HepG2 (cell line): ENCODE measurements around the gene SLC25A43. TPM values are rescaled to one million over a fixed set of nuclear protein-coding genes. Genes with fewer than 3 reads are reported as not detected.

ENCODE experiments used
- ATAC-seq: fragments of 200-7000 bp; cut with Tn5 transposase; 3 replicates; pipeline ENCODE4 v1.9.1; 2020; ENCODE audit warnings: mild to moderate bottlenecking, moderate library complexity
- BruUV-seq: library from RNA; stranded (reverse); fragments of 400-500 nt; replicated peaks from 2 replicates; lab custom pipeline; 2021; lab: Mats Ljungman, UMichigan
- CTCF ChIA-PET: fragments of 300-600 bp; formaldehyde crosslinking; extraction: SDS; loops from one replicate; lab custom pipeline; 2021; ENCODE audit warnings: low total read pairs, inconsistent platforms, low intra/inter-chr PET ratio; lab: Yijun Ruan, JAX
- POLR2A ChIA-PET: fragments of 350-600 bp; sonication (Branson Sonifier 250); formaldehyde crosslinking; loops from one replicate; lab custom pipeline; 2020; ENCODE audit warnings: antibody characterized with exemption, inconsistent platforms; lab: Yijun Ruan, JAX
- DNase-seq: peaks from one replicate; pipeline ENCODE4 v3.0.0-alpha.2; 2015; ENCODE audit warnings: low spot score
- FAIRE-seq: peaks from 3 replicates; lab custom pipeline; 2011; peaks lifted over from hg19 to GRCh38; lab: Jason Lieb, UNC
- H2AFZ ChIP-seq: one replicate; pipeline ENCODE4 v1.6.1; 2011; ENCODE audit warnings: low read length, inconsistent platforms
- H3K27ac ChIP-seq: fragments of 300-600 bp; 3 replicates; pipeline ENCODE4 v1.8.0; 2011; ENCODE audit warnings: mixed run types, mild to moderate bottlenecking, mixed read lengths, low read length, inconsistent platforms; ENCODE audit not compliant: insufficient read depth; ENCODE audit errors: extremely low read length
- H3K27me3 ChIP-seq, 2 experiments: fragments of 200-600 bp in 1 of 2; 2 replicates in 1 of 2; 3 replicates in 1 of 2; pipeline versions ENCODE4 v1.6.0 to v1.8.0; 2011; ENCODE audit warnings: low read length in 2 of 2, mild to moderate bottlenecking in 2 of 2, moderate library complexity in 2 of 2, inconsistent platforms in 1 of 2; ENCODE audit not compliant: insufficient read depth in 2 of 2, control insufficient read depth in 1 of 2
- H3K36me3 ChIP-seq, 2 experiments: fragments of 200-600 bp in 1 of 2; replicated peaks in 1 of 2; 2 replicates in 1 of 2; 3 replicates in 1 of 2; pipeline versions ENCODE4 v1.5.1 to v1.8.0; 2011; ENCODE audit warnings: low read length in 2 of 2, inconsistent platforms in 1 of 2; ENCODE audit not compliant: insufficient read depth in 2 of 2, control insufficient read depth in 1 of 2
- H3K4me1 ChIP-seq: 2 replicates; pipeline ENCODE4 v1.5.1; 2012; ENCODE audit warnings: low read length, inconsistent platforms; ENCODE audit not compliant: insufficient read depth
- H3K4me2 ChIP-seq: 2 replicates; pipeline ENCODE4 v1.6.0; 2011; ENCODE audit warnings: low read depth, low read length, inconsistent platforms
- H3K4me3 ChIP-seq, 3 experiments: fragments of 200-600 bp in 1 of 3; sonication (generic), shearing (Covaris generic) in 1 of 3; replicated peaks in 1 of 3; 2 replicates each; pipeline ENCODE4 v1.5.1; 2011 to 2016; ENCODE audit warnings: low read length in 3 of 3, inconsistent platforms in 2 of 3, low read depth in 2 of 3, mild to moderate bottlenecking in 2 of 3, control low read depth in 1 of 3, mixed read lengths in 1 of 3; ENCODE audit not compliant: insufficient read depth in 1 of 3
- H3K79me2 ChIP-seq: one replicate; pipeline ENCODE4 v1.6.1; 2011; ENCODE audit warnings: low read length, inconsistent platforms; ENCODE audit not compliant: insufficient read depth
- H3K9ac ChIP-seq: 2 replicates; pipeline ENCODE4 v1.6.0; 2011; ENCODE audit warnings: mild to moderate bottlenecking, low read depth, low read length, inconsistent platforms; ENCODE audit not compliant: insufficient read depth
- H3K9me3 ChIP-seq: 2 replicates; pipeline ENCODE4 v1.5.1; 2012; ENCODE audit warnings: mild to moderate bottlenecking, low read length
- H4K20me1 ChIP-seq: 2 replicates; pipeline ENCODE4 v1.6.0; 2011; ENCODE audit warnings: inconsistent platforms, mild to moderate bottlenecking, low read length, moderate library complexity; ENCODE audit not compliant: insufficient read depth
- ATAD3A ChIP-seq: sonication (generic); formaldehyde crosslinking; IDR thresholded peaks from 2 replicates; pipeline ENCODE4 v1.4.0; 2020; ENCODE audit warnings: missing genetic modification reagents
- ATM ChIP-seq: fragments of 450-650 bp; IDR thresholded peaks from 2 replicates; pipeline ENCODE4 v1.7.1; 2017; ENCODE audit warnings: mild to moderate bottlenecking, borderline replicate concordance
- CTCF ChIP-seq: sonication (generic); formaldehyde crosslinking; IDR thresholded peaks from 2 replicates; pipeline ENCODE4 v1.5.0; 2020; ENCODE audit warnings: mild to moderate bottlenecking, missing genetic modification reagents, moderate library complexity
- HHEX ChIP-seq: IDR thresholded peaks from 2 replicates; pipeline ENCODE4 v1.6.1; 2016; ENCODE audit warnings: control low read depth
- MIER2 ChIP-seq: IDR thresholded peaks from 2 replicates; pipeline ENCODE4 v1.6.1; 2016; ENCODE audit warnings: missing biosample characterization, missing genetic modification reagents
- NAIF1 ChIP-seq: sonication (generic); formaldehyde crosslinking; IDR thresholded peaks from 2 replicates; pipeline ENCODE4 v1.5.0; 2020; ENCODE audit warnings: mild to moderate bottlenecking, missing genetic modification reagents, borderline replicate concordance
- THAP9 ChIP-seq: sonication (generic); formaldehyde crosslinking; IDR thresholded peaks from 2 replicates; pipeline ENCODE4; 2020; ENCODE audit warnings: missing genetic modification reagents, mild to moderate bottlenecking, borderline replicate concordance
- TSC22D2 ChIP-seq: sonication (generic); formaldehyde crosslinking; IDR thresholded peaks from 2 replicates; pipeline ENCODE4 v1.5.1; 2020; ENCODE audit warnings: missing genetic modification reagents, mild to moderate bottlenecking, borderline replicate concordance
- ZBTB25 ChIP-seq: IDR thresholded peaks from 2 replicates; pipeline ENCODE4 v1.6.1; 2018; ENCODE audit warnings: missing genetic modification reagents
- ZBTB33 ChIP-seq: sonication (generic); formaldehyde crosslinking; IDR thresholded peaks from 2 replicates; pipeline ENCODE4 v1.4.0; 2020; ENCODE audit warnings: missing genetic modification reagents
- WGBS: methylation state at CpG from one replicate; pipeline ENCODE4 v1.1.6; 2017; ENCODE audit warnings: low lambda C conversion rate; 5-methylcytosine and 5-hydroxymethylcytosine counted together
- in situ Hi-C: cut with HindIII; loops from 2 replicates; pipeline ENCODE4 v1.10.0; 2017; ENCODE audit warnings: low pct_unique_long_range_greater_than_20kb; ENCODE audit not compliant: extremely low pct_ligation_motif_present
- intact Hi-C: fragments of 100-400 bp; cut with micrococcal nuclease; formaldehyde crosslinking; loops from one replicate; pipeline ENCODE4 v1.10.0; 2022; ENCODE audit not compliant: unreplicated experiment
- polyA plus RNA-seq, 8 experiments: library from polyadenylated mRNA; depleted of rRNA in 3 of 8; stranded (reverse) in 7 of 8; unstranded in 1 of 8; fragments of >200 nt; fragmentation: Illumina TruSeq in 4 of 8; extraction: Trizol in 4 of 8; gene quantifications; 2 replicates each; pipeline versions ENCODE4 v1.2.1 to v1.2.3, GENCODE V29; 2011 to 2016; ENCODE audit warnings: low read depth in 4 of 8, missing spikeins in 1 of 8, mixed read lengths in 1 of 8; ENCODE audit not compliant: insufficient read depth in 1 of 8
- total RNA-seq, 5 experiments: library from RNA; depleted of rRNA; stranded (reverse); fragments of >200 nt; fragmentation: Illumina TruSeq; extraction: Trizol; gene quantifications; 2 replicates each; pipeline ENCODE4 v1.2.3, GENCODE V29; 2016; ENCODE audit warnings: low read depth in 1 of 5

Gene SLC25A43
- total and polyA plus RNA-seq, 2 of the 13 experiments (the other 11 are each of a cell fraction or from before 2014, with no cell fraction given) = 5.8 to 13.2 TPM

GRCh38 chrX:119482041-119482440 lies 82.9 kb downstream of the SLC25A43 start (continued):
- no peak for TF ChIP-seq TSC22D2 (CRISPR knock-in tag)
- TF ChIP-seq THAP9 = no peak
- TF ChIP-seq HHEX (CRISPR knock-in tag) = no peak
- TF ChIP-seq ATAD3A (CRISPR knock-in tag) = no peak
- no peak for TF ChIP-seq MIER2 (CRISPR knock-in tag)
- TF ChIP-seq ATM = no peak
- no peak for TF ChIP-seq NAIF1 (CRISPR knock-in tag)

DNA sequence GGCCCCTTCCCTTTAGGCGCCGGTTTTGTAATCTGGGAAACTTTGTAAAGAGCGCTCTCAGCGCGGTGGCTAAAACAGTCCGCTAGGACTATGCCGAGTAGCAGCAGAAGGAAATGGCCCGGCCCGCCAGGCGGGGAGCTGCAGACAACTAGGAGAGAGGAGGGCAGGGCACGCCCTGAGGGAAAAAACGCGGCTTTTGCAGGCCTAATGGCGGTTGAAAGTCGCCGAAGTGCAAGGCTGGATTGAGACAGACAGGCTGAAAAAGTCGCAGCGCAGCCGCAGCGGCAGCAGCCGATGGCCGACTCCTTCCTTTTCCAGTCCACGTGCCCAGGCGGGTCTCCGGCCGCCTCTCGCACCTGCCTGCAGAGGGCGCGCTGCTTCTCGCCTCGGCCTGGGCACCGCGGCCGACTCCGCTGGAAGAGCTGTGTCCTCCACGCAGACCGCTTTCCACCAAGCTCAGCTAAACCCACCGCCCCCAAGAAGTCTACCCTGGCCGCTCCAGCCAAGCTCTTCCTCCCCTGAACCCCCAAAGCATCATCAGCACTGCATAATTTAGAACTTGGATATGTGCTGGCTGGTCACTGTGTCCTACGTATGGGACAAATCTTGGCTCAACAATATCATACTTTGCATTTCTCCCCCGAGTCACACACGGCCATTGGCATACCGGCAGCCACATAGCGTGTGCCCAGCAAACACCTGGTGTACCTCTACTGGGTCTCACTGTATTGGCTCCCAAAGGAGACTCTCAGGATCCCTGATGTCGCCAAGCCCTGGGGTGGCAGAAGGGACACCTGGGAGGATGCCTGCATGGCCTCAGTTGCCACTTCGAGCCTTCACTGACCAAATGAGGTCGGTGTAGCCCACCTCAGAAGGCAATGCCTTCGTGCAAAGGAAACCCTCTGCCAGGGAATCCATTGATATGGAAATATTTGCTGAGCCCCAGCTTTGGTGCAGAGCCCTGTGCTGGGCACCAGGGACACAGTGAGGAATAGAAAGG lies 83.6 kb downstream of the SLC25A43 start:
- H3K4me2 ChIP-seq = no peak overlapping the region
- H2AFZ ChIP-seq = no peak overlapping the region
- DNase-seq (no peak), ATAC-seq (no peak; the same call in 2 of the 3 replicates), FAIRE-seq (no peak)
- H3K9me3 ChIP-seq = no peaks in the 10 kb centered on the region
- no peak overlapping the region for H3K9ac ChIP-seq
- no peaks in the 10 kb centered on the region for H3K27me3 ChIP-seq
- no peaks in the 10 kb centered on the region for H4K20me1 ChIP-seq
- peaks cover 18% of the 10 kb centered on the region for H3K4me1 ChIP-seq
- no TSS peak for BruUV-seq
- no peaks in the 10 kb centered on the region for H3K36me3 ChIP-seq
- H3K27ac ChIP-seq = no peak overlapping the region
- ChIA-PET CTCF (interaction anchor here (0.6 kb wide), 1 partner anchor 665 kb away, joined by 3 read pairs; no protein-coding TSS in a partner anchor), POLR2A (interaction anchor here (1.1 kb wide), 1 partner anchor 72 kb away, joined by 3 read pairs; no protein-coding TSS in a partner anchor)
- in situ Hi-C loops (no loop called here), intact Hi-C loops (no loop called here)
- WGBS = 91% methylated on average over 23 of the region's 48 CpGs
- no peaks in the 10 kb centered on the region for H3K79me2 ChIP-seq
- H3K4me3 ChIP-seq = no peak overlapping the region
- peak; percentile 97 for TF ChIP-seq ZBTB33 (CRISPR knock-in tag)
- TF ChIP-seq ZBTB25 (CRISPR knock-in tag) = no peak
- TF ChIP-seq CTCF (CRISPR knock-in tag) = peak; percentile 32
